ENCODE data around the gene TMEM14B.

DNA sequence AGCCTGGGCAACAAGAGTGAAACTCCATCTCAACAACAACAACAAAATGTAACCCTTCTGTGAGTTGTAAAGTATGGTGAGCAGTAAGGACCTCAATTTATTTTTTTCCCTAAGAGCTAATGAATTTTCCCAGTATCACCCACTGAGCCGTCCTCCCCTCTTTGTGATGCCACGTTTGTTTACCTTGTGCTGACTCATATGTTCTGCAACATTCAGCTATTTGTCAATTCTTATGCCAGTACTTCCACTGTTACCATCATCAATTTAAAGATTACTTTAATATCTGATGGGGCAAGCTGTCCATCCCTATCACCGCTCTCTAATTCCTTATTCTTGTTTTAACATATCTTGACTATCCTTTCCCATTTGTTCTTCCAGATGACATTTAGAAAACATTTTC lies 53.2 kb downstream of the TMEM14B start:
- TF ChIP-seq, protein P1, sequence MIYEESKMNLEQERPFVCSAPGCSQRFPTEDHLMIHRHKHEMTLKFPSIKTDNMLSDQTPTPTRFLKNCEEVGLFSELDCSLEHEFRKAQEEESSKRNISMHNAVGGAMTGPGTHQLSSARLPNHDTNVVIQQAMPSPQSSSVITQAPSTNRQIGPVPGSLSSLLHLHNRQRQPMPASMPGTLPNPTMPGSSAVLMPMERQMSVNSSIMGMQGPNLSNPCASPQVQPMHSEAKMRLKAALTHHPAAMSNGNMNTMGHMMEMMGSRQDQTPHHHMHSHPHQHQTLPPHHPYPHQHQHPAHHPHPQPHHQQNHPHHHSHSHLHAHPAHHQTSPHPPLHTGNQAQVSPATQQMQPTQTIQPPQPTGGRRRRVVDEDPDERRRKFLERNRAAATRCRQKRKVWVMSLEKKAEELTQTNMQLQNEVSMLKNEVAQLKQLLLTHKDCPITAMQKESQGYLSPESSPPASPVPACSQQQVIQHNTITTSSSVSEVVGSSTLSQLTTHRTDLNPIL (CRISPR knock-in tag; IDR thresholded peaks at IDR 0.05) = no peak
- TF ChIP-seq ZC3H11A (IDR thresholded peaks at IDR 0.05; ENCODE audit: low read depth, low read length) = no peak
- TF ChIP-seq, protein P2, sequence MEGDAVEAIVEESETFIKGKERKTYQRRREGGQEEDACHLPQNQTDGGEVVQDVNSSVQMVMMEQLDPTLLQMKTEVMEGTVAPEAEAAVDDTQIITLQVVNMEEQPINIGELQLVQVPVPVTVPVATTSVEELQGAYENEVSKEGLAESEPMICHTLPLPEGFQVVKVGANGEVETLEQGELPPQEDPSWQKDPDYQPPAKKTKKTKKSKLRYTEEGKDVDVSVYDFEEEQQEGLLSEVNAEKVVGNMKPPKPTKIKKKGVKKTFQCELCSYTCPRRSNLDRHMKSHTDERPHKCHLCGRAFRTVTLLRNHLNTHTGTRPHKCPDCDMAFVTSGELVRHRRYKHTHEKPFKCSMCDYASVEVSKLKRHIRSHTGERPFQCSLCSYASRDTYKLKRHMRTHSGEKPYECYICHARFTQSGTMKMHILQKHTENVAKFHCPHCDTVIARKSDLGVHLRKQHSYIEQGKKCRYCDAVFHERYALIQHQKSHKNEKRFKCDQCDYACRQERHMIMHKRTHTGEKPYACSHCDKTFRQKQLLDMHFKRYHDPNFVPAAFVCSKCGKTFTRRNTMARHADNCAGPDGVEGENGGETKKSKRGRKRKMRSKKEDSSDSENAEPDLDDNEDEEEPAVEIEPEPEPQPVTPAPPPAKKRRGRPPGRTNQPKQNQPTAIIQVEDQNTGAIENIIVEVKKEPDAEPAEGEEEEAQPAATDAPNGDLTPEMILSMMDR (IDR thresholded peaks at IDR 0.05 in 2 of 3, conservative IDR thresholded peaks at IDR 0.05 in 1 of 3; ENCODE audit: insufficient read depth in 2 of 3, low read depth in 1 of 3, low read length in 3 of 3) = no peak
- TF ChIP-seq, protein P3, sequence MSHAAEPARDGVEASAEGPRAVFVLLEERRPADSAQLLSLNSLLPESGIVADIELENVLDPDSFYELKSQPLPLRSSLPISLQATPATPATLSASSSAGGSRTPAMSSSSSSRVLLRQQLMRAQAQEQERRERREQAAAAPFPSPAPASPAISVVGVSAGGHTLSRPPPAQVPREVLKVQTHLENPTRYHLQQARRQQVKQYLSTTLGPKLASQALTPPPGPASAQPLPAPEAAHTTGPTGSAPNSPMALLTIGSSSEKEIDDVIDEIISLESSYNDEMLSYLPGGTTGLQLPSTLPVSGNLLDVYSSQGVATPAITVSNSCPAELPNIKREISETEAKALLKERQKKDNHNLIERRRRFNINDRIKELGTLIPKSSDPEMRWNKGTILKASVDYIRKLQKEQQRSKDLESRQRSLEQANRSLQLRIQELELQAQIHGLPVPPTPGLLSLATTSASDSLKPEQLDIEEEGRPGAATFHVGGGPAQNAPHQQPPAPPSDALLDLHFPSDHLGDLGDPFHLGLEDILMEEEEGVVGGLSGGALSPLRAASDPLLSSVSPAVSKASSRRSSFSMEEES (CRISPR knock-in tag; IDR thresholded peaks at IDR 0.05) = no peak
- TF ChIP-seq SP1 (CRISPR knock-in tag; IDR thresholded peaks at IDR 0.05) = no peak
